CD4-positive, alpha-beta T cell treated with Interleukin-2 at 100 ng/mL for 4 hours (primary cell): ENCODE data around the gene GOPC.
A peak's percentile ranks its signal among the peaks of the same experiment; 100 is the strongest.
"Not testable (repeated sequence)": the region's sequence is repeated elsewhere in the genome, so short reads cannot be mapped to it uniquely, and the experiment has no call there.

ENCODE experiments used
- DNase-seq: peaks from one replicate; pipeline ENCODE4 v3.0.0-alpha.2; 2020; ENCODE audit warnings: low spot score

Gene GOPC

DNA sequence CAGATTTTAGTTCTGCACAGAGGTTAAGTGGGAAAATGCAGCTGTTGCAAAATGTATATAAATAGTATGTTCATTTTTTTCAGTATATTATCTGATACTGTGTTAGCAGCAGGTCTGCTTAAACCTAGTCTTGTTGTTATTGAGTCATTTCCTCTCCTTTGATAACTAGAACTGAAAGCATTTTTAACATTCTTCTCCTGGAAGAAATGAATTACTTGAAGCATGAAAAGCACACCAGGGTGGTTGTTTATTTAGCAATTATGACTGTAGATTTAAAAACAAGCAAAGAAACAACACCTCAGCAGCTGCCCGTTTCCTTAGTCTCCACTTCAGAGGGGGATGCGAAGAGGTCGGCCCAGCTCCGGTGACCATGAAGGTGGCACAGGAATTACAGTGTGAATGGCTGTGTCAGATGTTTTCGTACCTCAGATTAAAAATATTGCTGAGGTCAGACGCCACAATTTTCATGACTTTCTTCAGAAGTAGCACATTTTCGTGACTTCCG lies 53.5 kb downstream of the GOPC start:
- peak; percentile 49 for DNase-seq

DNA sequence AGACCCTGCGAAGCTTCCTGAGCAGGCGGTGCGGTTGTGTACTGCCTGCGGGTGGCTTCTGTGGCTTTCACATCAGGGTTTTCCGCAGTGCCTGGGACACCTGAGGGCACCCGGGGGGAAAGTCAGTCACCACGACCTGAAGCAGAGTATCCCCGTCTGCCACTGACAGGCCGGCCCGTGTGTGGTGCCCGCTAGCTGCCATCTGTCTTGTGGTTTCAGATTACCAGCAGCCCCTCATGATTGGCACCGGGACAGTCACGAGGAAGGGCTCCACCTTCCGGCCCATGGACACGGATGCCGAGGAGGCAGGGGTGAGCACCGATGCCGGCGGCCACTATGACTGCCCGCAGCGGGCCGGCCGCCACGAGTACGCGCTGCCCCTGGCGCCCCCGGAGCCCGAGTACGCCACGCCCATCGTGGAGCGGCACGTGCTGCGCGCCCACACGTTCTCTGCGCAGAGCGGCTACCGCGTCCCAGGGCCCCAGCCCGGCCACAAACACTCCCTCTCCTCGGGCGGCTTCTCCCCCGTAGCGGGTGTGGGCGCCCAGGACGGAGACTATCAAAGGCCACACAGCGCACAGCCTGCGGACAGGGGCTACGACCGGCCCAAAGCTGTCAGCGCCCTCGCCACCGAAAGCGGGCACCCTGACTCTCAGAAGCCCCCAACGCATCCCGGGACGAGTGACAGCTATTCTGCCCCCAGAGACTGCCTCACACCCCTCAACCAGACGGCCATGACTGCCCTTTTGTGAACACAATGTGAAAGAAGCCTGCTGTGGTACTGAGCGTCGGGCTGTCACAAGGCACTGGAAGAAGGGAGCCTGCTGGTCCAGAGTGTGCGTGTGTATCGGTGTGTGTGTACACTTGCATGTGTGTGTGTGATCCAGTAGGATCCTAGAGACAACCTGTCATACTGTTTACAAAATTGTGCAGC lies 54.4 kb downstream of the GOPC start:
- peak; percentile 51 for DNase-seq

DNA sequence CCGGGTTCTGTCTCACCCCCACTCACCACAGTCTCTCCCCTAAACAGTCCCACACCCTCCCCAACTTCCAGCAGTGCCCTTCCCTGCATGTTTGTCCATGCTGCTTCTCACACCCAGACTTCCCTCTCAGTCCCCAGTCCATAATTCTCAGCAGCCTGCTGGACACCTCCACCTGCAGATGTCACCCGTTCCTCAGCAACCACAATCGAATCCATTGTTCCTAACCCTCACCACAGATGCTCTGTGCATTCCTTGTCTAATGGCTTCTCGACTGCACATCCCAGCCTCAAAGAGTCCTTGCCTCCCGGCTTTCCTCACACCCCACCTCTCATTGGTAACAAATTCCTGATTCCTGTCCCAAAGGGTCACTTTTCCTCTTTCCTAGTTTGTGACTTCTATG lies 55.6 kb downstream of the GOPC start:
- no peak for DNase-seq

DNA sequence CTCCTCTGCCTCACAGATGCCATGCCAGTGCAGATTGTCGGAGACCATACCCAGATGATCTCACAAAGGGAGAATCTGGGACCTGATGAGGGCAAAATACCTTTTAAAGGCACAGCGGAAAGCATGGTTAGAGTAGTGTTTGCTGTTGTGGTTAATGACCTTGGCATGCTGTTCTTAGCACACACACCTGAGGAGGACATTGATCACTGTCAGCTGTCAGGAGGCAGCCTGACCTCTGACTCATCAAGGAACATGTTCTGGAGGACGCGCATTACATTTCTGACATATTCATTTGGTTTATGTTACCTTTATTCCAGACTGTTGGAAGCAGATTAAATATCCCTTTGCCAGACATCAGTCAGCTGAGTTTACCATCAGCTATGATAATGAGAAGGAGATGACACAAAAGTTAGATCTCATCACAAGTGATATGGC lies 57.1 kb downstream of the GOPC start:
- DNase-seq = no peak

- DNase-seq = no peak
Measured at GRCh38 chr6:117544716-117545115, 57.6 kb downstream of the GOPC start.

GRCh38 chr6:117542493-117542892 lies 59.8 kb downstream of the GOPC start:
- no peak for DNase-seq

- DNase-seq = no peak
Measured at GRCh38 chr6:117540670-117541069, 61.6 kb downstream of the GOPC start.

DNA sequence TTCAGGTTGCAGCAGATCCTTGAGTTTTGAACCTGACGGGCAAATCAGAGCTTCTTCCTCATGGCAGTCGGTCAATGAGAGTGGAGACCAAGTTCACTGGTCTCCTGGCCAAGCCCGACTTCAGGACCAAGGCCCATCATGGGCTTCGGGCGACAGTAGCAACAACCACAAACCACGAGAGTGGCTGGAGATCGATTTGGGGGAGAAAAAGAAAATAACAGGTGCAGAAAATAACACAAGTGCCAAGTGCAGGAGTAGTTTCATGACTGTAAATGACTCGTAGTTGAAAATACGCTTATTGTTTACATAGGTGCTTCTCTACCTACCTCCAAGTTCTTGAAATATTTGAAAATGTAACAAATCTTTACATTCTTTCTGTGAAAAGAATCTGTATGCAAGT lies 63.7 kb downstream of the GOPC start:
- DNase-seq = no peak

DNA sequence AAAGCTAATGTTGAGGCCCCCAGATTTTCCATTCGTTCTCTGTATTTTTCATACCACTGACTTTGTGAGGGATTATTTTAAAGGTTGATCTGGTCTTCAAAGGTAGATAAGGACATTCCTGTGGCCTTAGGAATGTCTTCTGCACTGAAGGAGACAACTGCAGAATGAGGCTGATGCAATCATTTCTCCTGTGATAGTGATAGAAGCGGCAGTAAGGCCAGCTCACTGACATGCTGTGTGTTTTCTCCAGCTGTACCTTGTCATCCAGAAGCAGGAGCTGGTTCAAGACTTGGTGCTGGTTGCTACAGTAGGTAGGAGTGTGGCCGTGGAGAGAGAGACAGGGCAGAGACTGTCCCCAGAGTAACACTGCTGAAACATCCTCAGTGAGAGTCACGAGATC lies 66.0 kb downstream of the GOPC start:
- DNase-seq = no peak

- no peak for DNase-seq
Measured at GRCh38 chr6:117534974-117535373, 67.3 kb downstream of the GOPC start.

- no peak for DNase-seq
Measured at GRCh38 chr6:117533775-117534174, 68.5 kb downstream of the GOPC start.

- no peak for DNase-seq
Measured at GRCh38 chr6:117531809-117532725, 70.2 kb downstream of the GOPC start.

DNA sequence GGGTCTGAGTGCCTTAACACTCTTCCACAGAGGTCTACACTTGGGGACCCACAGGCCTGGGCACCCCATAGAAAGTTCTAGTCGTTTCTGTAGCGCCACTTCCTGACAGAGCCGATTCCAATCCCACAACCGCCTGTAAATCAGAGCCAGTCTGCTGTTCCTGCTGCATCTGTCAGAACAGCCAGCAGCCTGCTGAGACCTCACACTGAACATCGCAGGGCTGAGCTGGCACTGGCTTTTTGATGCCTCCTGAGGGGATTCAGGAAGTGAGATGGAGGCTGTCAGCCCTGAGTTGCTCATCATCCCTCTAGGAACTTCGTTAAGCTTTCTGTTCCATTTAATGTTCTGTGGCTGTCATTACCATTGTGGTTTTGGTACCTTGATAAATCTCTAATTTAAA lies 71.0 kb downstream of the GOPC start:
- no peak for DNase-seq

DNA sequence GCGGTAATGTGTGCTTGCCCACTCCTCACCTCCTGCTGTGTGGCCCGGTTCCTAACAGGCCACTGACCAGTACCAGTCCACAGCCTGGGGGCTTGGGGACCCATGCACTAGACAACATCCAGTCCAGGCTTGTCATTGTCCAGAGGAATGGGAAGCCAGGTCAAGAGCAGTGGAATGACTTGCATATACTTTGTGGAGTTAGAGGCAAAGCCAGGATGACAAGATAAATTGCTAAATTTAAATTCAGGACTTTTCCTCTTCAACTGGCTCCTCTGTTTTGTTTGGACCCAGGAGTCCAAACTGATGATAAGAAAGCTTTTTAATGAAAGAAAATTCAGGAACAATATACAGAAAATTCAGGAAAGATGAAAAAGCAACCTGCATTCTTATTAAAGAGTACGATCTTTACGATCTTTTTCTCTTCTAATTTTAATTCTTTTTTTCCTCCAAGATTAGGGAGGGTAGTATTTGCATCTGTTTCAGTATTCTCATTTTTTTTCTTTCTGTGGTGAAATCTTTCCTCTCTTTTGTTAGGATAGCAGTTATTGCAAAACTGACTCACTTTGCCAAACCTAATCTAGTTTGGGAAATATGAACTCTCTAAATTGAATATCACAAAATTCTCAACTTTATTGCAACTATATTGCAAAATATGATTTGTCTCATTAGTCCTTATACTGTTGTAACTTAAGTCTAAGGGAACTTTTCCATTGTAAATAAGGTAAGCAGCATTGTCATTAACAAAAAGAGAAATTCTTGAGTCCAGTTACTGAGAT lies 71.7 kb downstream of the GOPC start:
- no peak for DNase-seq

DNA sequence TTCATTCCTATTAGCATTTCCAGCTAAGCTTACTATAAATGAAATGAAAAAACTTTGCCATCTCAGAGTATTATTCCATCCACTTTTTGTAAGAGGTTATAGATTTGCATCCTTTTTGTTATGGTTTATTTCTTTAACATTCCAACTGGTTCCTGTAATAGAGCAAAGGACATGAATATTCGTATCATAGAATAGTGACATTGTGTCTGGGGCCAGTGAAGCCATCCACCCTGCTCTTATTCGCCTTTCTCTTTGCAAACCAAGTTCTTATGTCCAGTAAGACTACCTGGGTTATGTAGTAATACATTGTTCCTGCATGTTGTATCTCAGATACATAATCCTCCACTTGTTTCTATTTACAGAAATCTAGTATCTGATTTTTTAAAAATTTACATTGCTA lies 76.7 kb downstream of the GOPC start:
- no peak for DNase-seq

DNA sequence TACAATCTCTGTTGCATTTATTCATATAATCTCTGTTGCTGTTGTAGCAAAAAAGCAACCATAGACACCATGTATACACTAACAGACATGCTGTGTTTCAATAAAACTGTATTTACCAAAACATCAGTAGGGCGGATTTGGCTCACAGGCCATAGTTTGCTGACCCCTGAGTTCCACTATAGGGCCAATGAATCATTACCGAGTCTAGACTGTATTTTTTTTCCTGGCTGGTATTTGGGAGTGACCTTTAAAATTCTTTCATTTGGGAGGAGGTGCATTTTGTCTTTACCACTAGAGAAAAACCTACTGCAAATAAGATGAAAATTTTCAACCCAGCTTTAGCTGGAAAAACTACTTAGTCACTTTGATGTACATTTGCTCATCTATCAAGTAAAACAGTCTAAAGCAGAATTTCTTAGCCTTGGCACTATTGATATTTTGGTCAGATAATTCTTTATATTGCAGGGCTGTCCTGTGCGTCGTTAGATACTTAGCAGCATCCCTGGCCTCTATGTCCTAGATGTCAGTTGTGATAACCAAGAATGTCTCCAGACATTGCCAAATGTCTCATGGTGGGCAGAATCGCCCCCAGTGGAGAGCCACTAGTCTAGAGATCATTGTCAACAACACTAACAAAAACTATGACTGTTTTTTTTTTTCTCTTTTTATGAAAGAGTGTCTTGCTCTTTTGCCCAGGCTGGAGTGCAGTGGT lies 80.4 kb downstream of the GOPC start:
- no peak for DNase-seq

GRCh38 chr6:117520603-117521395 lies 81.5 kb downstream of the GOPC start:
- no peak for DNase-seq

DNA sequence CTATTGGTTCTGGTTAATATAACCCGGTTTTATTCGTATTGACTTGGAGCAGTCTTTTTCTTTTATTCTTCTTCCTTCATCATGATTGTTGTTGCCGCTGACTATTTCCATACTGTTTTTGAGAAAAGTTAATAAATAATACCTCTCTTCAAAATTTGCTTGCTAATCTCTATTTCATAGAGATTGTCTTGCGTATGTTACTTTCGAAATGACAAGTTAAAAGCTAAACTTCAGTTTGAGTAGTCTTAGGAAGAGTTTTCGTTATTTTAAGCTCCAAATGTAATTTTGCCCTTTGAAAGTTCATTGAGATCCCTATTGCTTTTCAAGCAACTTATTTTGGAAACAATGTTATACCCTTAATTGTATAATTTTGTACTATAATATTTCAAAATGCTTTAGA lies 83.4 kb downstream of the GOPC start:
- DNase-seq = no peak

- not testable (repeated sequence) for DNase-seq
Measured at GRCh38 chr6:117517995-117518394, 84.3 kb downstream of the GOPC start.

- no peak for DNase-seq
Measured at GRCh38 chr6:117515326-117515725, 87.0 kb downstream of the GOPC start.
